GM12892 (cell line): ENCODE results near the gene TP53INP2.

Source experiments
- POLR2A ChIP-seq: IDR thresholded peaks from 2 replicates; pipeline ENCODE4 v1.6.1; 2011; ENCODE audit warnings: low read depth, low read length, control low read depth
- POLR2AphosphoS5 ChIP-seq: IDR thresholded peaks from 2 replicates; pipeline ENCODE4 v1.6.1; 2011; ENCODE audit warnings: low read depth, low read length, control low read depth

- TF ChIP-seq POLR2A (no peak), POLR2AphosphoS5 (no peak)
Measured at GRCh38 chr20:34732523-34732922, 28.4 kb downstream of the TP53INP2 start.
